GM13977 (cell line): Measurements from ENCODE around the gene KDM4B.

Source experiments
- DNase-seq: peaks from one replicate; pipeline ENCODE4 v3.0.0; 2012; ENCODE audit warnings: low spot score
- in situ Hi-C: fragments of 300-500 bp; cut with MboI; formaldehyde crosslinking; loops from one replicate; pipeline ENCODE4 v1.12.0; 2022; ENCODE audit warnings: low sequenced_read_pairs, low pct_unique_long_range_greater_than_20kb, mixed read lengths, inconsistent platforms; ENCODE audit not compliant: unreplicated experiment
- TF ChIP-seq, protein P1 (sequence below): IDR thresholded peaks from 2 replicates; pipeline ENCODE4 v1.5.1; 2012; ENCODE audit warnings: mild to moderate bottlenecking, control low read depth; ENCODE audit not compliant: insufficient read depth; ENCODE audit errors: extremely low read depth, missing control alignments

KDM4B gene

DNA sequence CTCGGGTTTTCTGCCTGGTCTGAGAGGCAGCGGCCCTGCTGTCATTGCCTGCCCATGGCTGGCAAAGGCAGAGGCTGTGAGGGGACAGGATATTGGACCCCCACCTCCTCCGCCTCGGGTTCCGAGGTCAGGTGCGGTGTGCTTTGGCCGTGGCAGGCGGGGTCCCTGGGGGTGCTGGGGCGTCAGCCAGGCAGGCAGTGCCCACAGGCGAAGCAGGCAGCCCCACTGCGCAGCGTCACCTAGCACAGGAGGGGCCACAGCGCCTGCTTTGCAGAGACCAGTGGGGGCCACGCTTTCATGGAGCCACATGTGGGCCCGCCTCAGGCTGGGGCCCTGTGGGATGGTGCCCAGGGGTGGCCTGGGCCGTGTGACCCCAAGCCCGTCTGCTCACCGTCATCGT lies 96.0 kb downstream of the KDM4B start:
- in situ Hi-C loops, result no loop called here
- TF ChIP-seq, protein P1, sequence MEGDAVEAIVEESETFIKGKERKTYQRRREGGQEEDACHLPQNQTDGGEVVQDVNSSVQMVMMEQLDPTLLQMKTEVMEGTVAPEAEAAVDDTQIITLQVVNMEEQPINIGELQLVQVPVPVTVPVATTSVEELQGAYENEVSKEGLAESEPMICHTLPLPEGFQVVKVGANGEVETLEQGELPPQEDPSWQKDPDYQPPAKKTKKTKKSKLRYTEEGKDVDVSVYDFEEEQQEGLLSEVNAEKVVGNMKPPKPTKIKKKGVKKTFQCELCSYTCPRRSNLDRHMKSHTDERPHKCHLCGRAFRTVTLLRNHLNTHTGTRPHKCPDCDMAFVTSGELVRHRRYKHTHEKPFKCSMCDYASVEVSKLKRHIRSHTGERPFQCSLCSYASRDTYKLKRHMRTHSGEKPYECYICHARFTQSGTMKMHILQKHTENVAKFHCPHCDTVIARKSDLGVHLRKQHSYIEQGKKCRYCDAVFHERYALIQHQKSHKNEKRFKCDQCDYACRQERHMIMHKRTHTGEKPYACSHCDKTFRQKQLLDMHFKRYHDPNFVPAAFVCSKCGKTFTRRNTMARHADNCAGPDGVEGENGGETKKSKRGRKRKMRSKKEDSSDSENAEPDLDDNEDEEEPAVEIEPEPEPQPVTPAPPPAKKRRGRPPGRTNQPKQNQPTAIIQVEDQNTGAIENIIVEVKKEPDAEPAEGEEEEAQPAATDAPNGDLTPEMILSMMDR, result no peak
- no peak for DNase-seq

DNA sequence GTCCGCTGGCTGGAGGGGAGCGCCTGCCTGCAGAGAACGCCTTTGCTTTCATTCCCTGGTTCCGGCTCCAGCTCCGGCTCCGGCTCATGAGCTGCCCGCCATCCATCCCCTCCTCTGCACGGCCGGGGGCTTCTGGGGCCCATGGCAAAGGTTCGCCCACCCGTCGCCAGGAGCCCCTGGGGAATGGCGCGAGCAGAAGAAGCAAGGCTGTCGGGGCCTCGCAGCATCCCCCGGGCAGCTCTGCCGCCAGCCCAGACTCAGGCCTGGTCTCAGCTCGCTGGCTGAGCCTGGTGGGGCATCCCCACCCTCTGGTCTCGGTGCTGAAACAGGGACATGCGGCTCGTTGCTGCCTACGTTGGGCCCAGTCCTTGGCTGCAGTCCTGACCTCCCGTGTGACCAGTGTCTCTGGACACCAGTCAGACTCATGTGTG lies 96.8 kb downstream of the KDM4B start:
- TF ChIP-seq, protein P1, result no peak
- in situ Hi-C loops, result no loop called here
- no peak for DNase-seq

DNA sequence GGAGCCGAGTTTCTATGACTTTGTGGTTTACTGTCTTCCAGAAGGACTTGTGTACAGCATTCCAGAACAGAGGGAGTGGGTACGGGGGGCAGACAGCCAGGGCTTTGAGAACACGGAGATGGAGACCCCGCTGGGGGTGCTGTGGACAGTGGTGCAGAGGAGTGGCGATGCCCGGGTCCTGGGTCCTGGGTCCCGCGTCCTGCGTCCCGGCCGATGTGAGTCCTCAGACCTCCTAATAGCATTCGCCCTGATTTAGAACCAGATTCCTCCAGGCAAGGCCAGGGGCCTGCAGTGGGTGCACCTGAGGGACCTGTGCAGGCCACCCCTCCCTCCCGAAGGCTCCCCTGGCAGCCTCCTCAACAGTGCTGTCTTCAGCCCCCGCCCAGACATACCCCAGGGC lies 97.9 kb downstream of the KDM4B start:
- TF ChIP-seq, protein P1, result no peak
- in situ Hi-C loops, result no loop called here
- DNase-seq, result no peak

DNA sequence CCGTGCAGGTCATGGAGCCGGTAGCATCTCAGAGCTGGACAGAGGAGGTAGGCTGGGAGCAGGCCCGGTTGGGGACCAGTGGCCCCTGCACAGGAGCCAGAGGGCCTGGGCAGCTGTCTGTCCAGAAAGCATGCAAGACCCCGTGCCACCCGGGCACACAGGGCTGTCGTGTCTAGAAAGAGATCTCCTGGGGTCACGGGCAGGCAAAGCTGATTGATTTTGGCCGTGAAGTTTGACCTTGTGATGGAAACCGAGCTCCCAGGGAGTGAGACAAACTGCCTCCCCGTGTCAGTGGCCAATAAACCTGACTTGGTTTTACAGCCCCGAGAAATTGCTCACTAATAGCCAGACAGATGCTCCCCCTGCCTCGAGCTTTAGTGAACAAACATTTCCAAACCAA lies 98.8 kb downstream of the KDM4B start:
- in situ Hi-C loops, result no loop called here
- DNase-seq, result no peak
- TF ChIP-seq, protein P1, result no peak

DNA sequence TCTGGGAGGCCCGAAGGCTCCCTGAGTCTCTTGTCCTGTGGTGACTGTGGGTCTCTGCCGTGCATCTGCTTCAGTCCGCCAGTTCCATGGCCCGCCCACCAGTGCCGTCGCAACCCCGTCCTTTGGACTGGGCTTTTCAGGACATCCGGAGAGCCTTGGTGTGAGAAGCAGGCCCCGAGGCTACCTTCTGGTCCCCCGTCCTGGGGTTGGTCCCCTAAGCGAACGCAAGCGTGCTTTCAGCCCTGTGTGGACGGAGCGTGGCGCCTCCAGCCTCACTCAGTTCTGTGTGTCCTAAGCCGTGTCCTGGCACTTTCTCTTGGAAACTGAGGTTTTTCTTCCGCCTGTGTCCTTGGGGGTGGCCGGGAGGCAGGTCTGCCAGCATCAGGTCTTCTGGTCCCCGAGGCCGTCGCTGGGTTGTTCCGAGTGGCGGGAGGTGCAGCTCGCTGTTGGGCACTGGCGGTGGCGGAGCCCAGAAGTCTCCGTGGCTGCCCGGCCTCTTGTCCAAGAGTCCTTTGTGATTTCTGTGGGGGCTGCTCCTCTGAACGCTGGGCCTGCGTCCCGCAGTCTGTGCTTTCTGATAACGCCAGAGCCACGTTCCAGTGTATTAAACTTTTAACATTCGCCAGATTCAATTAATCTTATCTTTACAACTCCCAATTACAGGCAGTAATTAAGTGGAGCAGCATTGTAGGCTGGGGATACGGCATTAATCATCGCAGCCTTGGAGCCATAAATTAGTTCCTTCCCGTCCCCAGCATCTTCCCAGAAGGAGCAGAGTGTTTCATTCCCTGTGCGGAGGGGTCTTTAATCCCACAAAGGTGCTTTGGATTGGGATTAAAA lies 99.5 kb downstream of the KDM4B start:
- TF ChIP-seq, protein P1, result no peak
- no peak for DNase-seq
- in situ Hi-C loops, result no loop called here

DNA sequence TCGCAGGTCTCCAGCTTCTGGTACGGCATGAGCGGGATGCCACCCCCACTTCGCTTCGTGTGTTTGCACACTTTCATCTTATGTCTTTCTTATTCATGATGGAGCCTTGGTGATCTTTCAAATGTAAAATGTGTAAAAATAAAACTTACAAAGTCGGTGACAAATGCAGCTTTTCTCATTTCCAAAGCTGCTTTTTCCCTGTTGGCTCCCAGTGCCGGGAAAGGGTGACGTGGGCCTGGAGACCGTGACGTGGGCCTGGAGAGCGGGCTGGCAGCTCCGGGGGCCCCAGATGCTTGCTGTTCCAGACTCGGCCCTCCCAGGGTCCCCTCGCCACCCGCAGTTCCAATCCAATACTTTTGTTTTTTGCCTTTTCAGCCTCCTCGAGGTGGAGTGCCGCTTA lies 101.4 kb downstream of the KDM4B start:
- in situ Hi-C loops, result no loop called here
- DNase-seq, result no peak
- TF ChIP-seq, protein P1, result no peak
